GM12875 (cell line): ENCODE data around the gene BCAS3.

ENCODE experiments used
- H3K4me3 ChIP-seq: one replicate; pipeline ENCODE4 v1.5.1; 2011; ENCODE audit warnings: low read depth, low read length, control low read depth
- CTCF ChIP-seq: IDR thresholded peaks from 2 replicates; pipeline ENCODE4 v1.5.1; 2011; ENCODE audit warnings: low read depth, mild to moderate bottlenecking, control low read depth, inconsistent platforms, low read length, moderate library complexity, borderline replicate concordance; ENCODE audit not compliant: insufficient read depth

Gene BCAS3

GRCh38 chr17:61325382-61326073 is 647.9 kb downstream of the BCAS3 start:
- no peak for TF ChIP-seq CTCF

GRCh38 chr17:61326330-61326729 is 648.7 kb downstream of the BCAS3 start:
- H3K4me3 ChIP-seq = no peak overlapping the region
- no peak for TF ChIP-seq CTCF

More at GRCh38 chr17:61325382-61326073, 647.9 kb downstream of the BCAS3 start:
- H3K4me3 ChIP-seq = no peak overlapping the region

- no peak for TF ChIP-seq CTCF
- H3K4me3 ChIP-seq = no peak overlapping the region
These were observed 650.7 kb downstream of the BCAS3 start for GRCh38 chr17:61328351-61328750.

GRCh38 chr17:61330174-61331150 is 652.8 kb downstream of the BCAS3 start:
- TF ChIP-seq CTCF = no peak
- no peak overlapping the region for H3K4me3 ChIP-seq

- TF ChIP-seq CTCF = no peak
These were observed 653.5 kb downstream of the BCAS3 start for GRCh38 chr17:61331178-61331577.

GRCh38 chr17:61331886-61332285 is 654.2 kb downstream of the BCAS3 start:
- H3K4me3 ChIP-seq = no peak overlapping the region
- TF ChIP-seq CTCF = no peak

More at GRCh38 chr17:61331178-61331577, 653.5 kb downstream of the BCAS3 start:
- no peak overlapping the region for H3K4me3 ChIP-seq
